OCI-LY3 (cell line): ENCODE results near the gene TLE4.

Experiments used
- CTCF ChIP-seq: fragments of 200-600, 300-600 bp; sonication (generic); IDR thresholded peaks from 2 replicates; pipeline ENCODE4 v1.5.1; 2014; ENCODE audit warnings: antibody characterized with exemption, low read length, low read depth
- EZH2phosphoT487 ChIP-seq: fragments of 200-600 bp; shearing (Covaris generic); IDR thresholded peaks from 2 replicates; pipeline ENCODE4 v1.6.1; 2018; ENCODE audit warnings: antibody characterized with exemption, mixed run types, low read depth

- TF ChIP-seq CTCF (no peak), EZH2phosphoT487 (no peak)
Observed at GRCh38 chr9:79604921-79605562, 33.3 kb downstream of the TLE4 start.
